Retina (tissue), 1 donor: Measurements from ENCODE around the gene ME1.
"Not testable (repeated sequence)": the region's sequence is repeated elsewhere in the genome, so short reads cannot be mapped to it uniquely, and the experiment has no call there.

ENCODE experiments used
- DNase-seq: peaks from one replicate; pipeline ENCODE4 v3.0.0-alpha.2; 2016

The ME1 gene

GRCh38 chr6:83431545-83432155 lies 799 bp upstream of the ME1 start:
- DNase-seq = no peak

DNA sequence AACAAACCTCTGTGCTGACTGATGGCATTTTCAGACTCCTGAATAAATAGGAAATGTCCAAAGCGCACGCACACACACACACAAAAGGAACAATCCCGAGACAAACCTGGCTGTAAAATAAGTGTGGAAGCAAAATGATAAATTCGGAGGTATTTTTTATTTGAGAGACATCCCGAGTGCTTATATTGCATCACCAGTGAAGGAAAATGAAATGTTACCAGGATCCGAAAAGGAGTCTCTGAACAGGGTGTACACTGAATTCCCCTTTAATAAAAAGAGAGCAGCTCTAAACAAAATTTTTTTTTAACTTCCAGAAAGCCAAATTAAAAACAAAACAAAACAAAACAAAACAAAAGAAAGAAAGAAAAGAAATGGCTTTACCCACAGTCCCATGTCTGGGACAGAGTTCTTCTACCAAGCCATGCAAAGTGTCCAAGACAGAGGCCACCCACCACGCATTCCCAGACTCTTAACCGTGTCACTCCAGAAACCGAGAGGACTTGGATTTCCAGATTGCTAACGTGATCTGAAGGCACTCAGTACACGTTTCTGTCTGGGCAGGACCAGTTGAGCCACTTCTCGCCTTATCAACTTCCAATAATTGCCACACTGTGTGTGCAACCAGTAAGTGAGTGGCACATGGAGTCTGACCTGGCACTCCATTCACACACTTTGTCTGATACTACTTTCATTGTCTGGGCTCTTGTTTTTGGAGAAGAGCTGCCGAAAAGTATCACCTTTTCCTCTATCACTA lies 817 bp downstream of the ME1 start:
- DNase-seq = peak; percentile 54

DNA sequence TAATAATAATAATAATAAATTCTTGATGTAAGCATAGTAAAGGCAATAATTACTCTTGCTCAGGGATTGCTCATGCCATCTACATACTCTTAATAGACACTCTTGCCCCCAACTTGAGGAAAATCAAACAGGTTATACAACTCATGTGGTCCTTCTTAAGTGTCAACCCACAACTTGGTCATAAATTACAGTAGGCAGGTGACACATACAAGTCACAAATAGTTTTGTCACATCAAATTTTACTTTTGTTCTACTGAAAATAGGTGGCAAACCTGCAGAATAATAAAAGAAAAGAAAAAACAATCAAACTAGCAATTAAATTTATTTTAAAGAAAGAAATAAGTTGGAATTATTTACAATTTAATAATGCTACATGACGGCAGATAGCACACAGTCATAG lies 1.6 kb downstream of the ME1 start:
- no peak for DNase-seq

DNA sequence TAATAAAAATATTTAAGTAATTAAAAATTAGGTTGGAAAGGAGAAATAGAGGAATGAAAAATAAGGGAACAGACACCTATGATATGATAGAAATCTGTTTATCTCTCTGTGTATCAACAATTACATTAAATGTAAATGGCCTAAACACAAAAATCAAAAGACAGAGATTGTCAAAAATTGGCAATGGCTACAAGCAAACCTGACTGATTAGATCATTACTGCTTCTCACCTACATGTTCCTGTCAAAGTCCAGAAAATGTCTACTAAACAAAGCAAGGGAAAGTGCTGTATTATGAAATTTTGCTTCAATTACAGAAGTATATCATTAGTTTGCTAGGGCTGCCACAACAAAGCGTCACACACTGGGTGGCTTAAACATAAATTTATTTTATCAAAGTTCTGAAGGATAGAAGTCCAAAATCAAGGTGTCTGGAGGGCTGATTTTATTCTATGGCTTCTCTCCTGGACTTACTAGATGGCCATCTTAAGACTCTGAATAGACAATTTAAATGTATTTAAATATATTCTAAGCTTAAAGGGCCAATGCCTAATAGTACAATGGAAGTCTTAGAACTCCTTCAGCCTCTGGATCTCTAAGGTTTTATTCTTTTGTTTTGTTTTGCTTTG lies 6.3 kb downstream of the ME1 start:
- no peak for DNase-seq

GRCh38 chr6:83417880-83418663 lies 12.8 kb downstream of the ME1 start:
- peak; percentile 7 for DNase-seq

DNA sequence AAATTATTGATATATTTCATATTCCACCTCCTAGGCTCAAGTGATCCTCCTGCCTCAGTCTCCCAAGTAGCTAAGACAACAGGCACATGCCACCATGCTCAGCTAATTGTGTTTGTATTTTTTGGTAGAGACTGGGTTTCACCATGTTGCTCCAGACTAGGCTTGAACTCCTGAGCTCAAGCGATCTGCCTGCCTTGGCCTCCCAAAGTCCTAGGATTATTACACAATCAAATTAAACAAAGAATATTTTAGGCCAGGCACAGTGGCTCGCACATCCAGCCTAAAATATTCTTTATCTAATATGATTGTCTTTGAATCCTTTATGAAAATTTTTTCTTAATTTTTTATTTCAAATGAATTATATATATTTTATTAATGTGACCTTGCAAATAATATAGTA lies 17.8 kb downstream of the ME1 start:
- DNase-seq = no peak

DNA sequence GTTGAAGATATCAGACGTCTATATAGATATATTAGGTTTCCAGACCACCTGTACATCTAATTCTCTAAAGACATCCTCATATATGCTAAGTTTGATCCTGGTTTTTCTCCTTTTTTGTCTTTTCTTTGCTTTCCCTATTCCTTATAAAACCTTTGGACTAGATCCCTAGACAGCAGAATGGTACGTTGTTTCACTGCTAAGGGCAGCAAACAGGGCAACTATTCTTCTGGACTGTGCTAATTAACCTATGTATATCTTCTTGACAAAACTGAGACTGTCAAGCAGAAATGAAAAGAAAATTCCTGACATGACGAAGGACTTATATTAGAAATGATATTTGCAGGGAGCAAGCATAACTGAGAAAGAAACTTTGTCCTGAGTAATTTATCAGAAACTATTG lies 19.1 kb downstream of the ME1 start:
- no peak for DNase-seq

GRCh38 chr6:83403191-83403590 lies 27.7 kb downstream of the ME1 start:
- no peak for DNase-seq

DNA sequence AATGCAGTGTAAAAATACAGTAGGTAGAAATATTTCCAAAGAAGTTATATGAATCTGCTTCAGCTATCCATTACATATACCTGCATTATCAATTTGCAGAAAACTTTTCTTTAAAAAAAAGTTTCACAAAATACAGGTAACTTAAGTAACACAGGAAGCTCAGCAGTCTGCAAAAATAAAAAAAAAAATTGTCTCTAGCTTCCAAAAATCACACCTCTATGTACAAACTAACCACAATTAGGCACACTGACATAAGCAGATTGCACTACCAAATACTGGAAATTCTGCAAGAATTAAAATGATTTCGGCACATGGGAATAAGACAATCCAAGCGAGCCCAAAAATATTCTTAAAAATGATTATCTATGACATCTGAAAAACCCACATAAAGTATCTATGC lies 41.2 kb downstream of the ME1 start:
- no peak for DNase-seq

- no peak for DNase-seq
Measured at GRCh38 chr6:83385473-83385872, 45.4 kb downstream of the ME1 start.

DNA sequence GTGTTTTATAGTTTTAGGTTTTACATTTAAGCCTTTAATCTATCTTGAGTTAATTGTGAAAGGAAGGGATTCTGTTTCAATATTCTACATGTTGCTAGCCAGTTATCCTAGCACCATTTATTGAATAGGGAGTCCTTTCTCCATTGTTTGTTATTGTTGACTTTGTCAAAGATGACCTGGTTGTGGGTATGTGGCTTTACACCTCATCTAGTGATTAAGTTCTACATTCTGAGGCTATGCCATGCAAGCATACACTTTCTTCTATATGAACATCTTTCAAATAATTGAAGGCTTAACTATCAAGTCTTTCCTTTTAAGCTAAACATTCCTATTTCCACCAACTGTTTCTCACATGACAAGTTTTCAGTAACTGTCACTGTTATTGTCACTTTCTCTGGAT lies 46.1 kb downstream of the ME1 start:
- no peak for DNase-seq

DNA sequence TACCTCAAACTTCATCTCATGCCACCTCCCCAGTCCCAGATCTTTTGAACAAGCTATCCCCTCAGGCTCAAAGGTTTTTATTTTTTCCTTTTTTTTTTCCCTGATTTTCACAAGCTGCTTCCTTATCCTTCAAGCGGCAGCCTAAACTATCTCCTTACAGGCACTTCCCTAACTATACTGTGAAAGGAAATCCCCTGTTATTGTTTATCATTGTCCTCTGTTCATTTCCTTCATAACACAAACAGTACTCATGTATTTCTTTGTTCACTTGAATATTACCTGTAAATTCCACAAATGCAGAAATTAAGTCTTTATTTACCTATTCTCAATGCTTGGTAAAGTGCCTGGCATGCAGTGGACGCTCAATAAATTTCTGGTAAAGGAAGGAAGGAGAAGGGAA lies 48.9 kb downstream of the ME1 start:
- no peak for DNase-seq

- no peak for DNase-seq
Measured at GRCh38 chr6:83378621-83379388, 52.0 kb downstream of the ME1 start.

GRCh38 chr6:83371423-83371822 lies 59.4 kb downstream of the ME1 start:
- no peak for DNase-seq

- no peak for DNase-seq
Measured at GRCh38 chr6:83370567-83370966, 60.3 kb downstream of the ME1 start.

DNA sequence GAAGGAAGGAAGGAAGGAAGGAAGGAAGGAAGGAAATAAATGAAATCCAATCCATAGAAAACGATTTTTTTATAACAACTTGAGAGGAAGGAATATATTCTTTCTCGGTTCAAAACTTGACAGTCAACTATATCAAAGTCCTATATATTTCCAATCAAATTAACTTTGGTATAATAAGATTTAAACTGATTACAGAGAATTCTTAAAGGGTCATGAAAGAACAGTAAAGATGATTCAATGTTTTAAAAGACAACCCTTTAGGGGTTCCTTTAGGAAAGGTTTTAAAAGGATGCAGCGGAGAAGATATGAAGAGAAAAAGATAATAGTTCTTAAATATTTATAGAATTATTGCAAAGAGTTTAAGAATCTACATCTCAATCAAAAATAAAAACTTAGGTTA lies 61.2 kb downstream of the ME1 start:
- no peak for DNase-seq

GRCh38 chr6:83368577-83368976 lies 62.3 kb downstream of the ME1 start:
- no peak for DNase-seq

DNA sequence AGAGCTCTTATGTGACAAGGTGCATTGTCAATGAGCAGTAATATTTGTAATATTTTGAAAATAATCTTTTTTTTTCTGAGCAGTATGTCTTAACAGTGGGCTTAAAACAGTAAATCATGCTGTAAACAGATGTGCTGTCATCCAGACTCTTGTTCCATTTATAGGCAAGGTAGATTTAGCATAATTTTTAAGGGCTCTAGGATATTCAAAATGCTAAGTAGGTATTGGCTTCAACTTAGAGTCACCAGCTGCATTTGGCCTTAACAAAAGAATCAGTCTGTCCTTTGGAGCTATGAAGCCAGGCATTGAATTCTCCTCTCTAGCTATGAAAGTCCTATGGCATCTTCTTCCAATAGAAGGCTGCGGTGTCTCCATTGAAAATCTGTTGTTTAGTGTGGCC lies 63.7 kb downstream of the ME1 start:
- DNase-seq = no peak

DNA sequence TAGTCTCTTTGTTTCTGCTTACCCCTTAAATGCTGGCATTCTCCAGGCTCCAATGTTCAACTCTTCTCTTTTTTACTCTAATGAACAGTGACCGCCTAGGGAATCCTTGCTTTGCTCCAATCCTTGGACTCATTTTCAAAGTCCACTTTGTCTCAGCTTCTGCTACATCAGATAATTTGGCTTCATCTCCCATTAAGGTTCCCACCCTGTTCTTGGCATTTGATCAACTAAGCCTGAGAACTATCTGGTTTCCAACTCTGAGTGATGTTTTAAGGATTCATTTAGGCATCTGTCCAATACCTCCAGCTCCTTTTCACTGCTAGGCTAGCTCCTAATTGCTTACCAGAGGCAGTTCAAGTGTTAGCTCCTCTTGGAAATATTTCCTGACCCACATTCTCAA lies 64.9 kb downstream of the ME1 start:
- DNase-seq = no peak

- DNase-seq = not testable (repeated sequence)
Measured at GRCh38 chr6:83362349-83362748, 68.5 kb downstream of the ME1 start.

DNA sequence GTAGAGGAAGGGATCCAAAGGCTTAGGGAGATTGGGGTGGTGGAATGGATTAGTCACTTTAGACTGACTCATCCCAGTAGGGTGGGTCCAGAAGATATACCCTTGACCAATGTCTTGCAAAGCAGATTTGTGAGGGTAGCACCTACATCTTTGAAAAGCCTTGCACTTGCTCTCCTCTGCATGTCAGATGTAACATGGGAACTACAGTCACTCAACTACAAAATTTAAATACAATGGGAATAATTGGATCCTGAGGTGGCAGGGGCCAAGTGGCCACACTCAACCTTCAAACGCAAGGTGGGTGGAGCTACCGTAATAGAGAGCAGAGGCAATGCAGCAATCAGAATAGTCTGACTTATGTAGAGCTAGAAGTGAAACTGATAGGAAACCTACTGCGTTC lies 71.2 kb downstream of the ME1 start:
- no peak for DNase-seq

DNA sequence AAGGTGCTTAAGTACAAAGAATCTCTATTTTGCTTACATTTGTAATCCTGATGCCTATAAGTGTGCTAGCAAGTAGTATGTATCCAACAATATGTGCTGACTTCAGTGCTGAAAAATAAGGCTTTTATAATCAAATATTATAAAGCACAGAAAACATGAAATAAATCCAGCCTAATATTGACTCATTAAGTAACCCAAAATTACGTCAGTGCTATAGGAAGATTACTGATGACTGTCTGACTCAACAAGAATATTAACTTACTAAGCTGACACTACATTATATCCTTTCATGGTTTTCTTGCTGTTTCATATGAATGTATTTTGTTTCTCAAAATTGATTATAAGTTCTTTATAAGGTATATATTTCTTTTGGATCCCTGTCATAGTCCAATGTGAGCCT lies 76.1 kb downstream of the ME1 start:
- no peak for DNase-seq
